IMR-90 (cell line): Measurements from ENCODE around the gene IGSF3.
"Not testable (repeated sequence)": the region's sequence is repeated elsewhere in the genome, so short reads cannot be mapped to it uniquely, and the experiment has no call there.

Experiments used
- CEBPB ChIP-seq: IDR thresholded peaks from 2 replicates; pipeline ENCODE4 v1.6.1; 2012; ENCODE audit warnings: low read depth, low read length, improper control_type of control experiment
- CHD1 ChIP-seq: IDR thresholded peaks from 2 replicates; pipeline ENCODE4 v1.6.1; 2012; ENCODE audit warnings: low read depth, low read length, improper control_type of control experiment
- CTCF ChIP-seq: conservative IDR thresholded peaks from 2 replicates; pipeline ENCODE4 v1.5.1; 2012; ENCODE audit warnings: mild to moderate bottlenecking, low read depth, low read length, improper control_type of control experiment
- ELK1 ChIP-seq: fragments of 150-350 bp; IDR thresholded peaks from 2 replicates; pipeline ENCODE4 v1.6.1; 2016; ENCODE audit warnings: low read depth, mild to moderate bottlenecking, low read length, moderate library complexity, borderline replicate concordance
- FOS ChIP-seq: fragments of 150-350 bp; IDR thresholded peaks from 2 replicates; pipeline ENCODE4 v1.6.1; 2016; ENCODE audit warnings: low read depth, low read length
- MAZ ChIP-seq: IDR thresholded peaks from 2 replicates; pipeline ENCODE4 v1.6.1; 2012; ENCODE audit warnings: low read depth, mild to moderate bottlenecking, low read length, improper control_type of control experiment, moderate library complexity, borderline replicate concordance
- MXI1 ChIP-seq: IDR thresholded peaks from 2 replicates; pipeline ENCODE4 v1.6.1; 2012; ENCODE audit warnings: low read depth, mild to moderate bottlenecking, low read length, moderate library complexity, borderline replicate concordance
- POLR2A ChIP-seq: IDR thresholded peaks from 2 replicates; pipeline ENCODE4 v1.6.1; 2012; ENCODE audit warnings: mild to moderate bottlenecking, low read depth, low read length
- RAD21 ChIP-seq: IDR thresholded peaks from 2 replicates; pipeline ENCODE4 v1.6.1; 2012; ENCODE audit warnings: low read length, improper control_type of control experiment
- RCOR1 ChIP-seq: IDR thresholded peaks from 2 replicates; pipeline ENCODE4 v1.6.1; 2012; ENCODE audit warnings: mild to moderate bottlenecking, low read length, improper control_type of control experiment; ENCODE audit not compliant: insufficient replicate concordance
- RFX5 ChIP-seq: IDR thresholded peaks from 2 replicates; pipeline ENCODE4 v1.8.0; 2012; ENCODE audit warnings: low read depth, mild to moderate bottlenecking, low read length, moderate library complexity
- SMC3 ChIP-seq: fragments of 150-350 bp; IDR thresholded peaks from 2 replicates; pipeline ENCODE4 v1.6.1; 2016; ENCODE audit warnings: low read depth, mild to moderate bottlenecking, antibody characterized with exemption, low read length, moderate library complexity
- USF2 ChIP-seq: fragments of 150-350 bp; IDR thresholded peaks from 2 replicates; pipeline ENCODE4 v1.6.1; 2017; ENCODE audit warnings: mild to moderate bottlenecking, antibody characterized with exemption, low read length, low read depth

GRCh38 chr1:116606067-116606466 lies 61.5 kb downstream of the IGSF3 start:
- TF ChIP-seq CTCF, ELK1, RCOR1, POLR2A, RAD21, USF2, MAZ, CEBPB, MXI1, FOS, CHD1, SMC3, RFX5: not testable (repeated sequence)
